ENCODE results near the gene SLC27A5. TPM values are rescaled to one million over a fixed set of nuclear protein-coding genes. Genes with fewer than 3 reads are reported as not detected.

The SLC27A5 gene
- total and polyA plus RNA-seq, 9 of the 15 experiments (the other 6 are each of a cell fraction or from before 2014, with no cell fraction given) = 42.2 to 318 (median 64.7) TPM

- TF ChIP-seq ZNF197 (CRISPR knock-in tag; IDR thresholded peaks at IDR 0.05; ENCODE audit: low read depth) (0 out of 2 replicates have a peak, but pooled peaks have one; percentile 55), ZNF277 (CRISPR knock-in tag; IDR thresholded peaks at IDR 0.05; ENCODE audit: borderline replicate concordance) (no peak), THRAP3 (IDR thresholded peaks at IDR 0.05; ENCODE audit: borderline replicate concordance) (no peak; the same call in 1 of the 2 replicates), NFXL1 (CRISPR knock-in tag; IDR thresholded peaks at IDR 0.05) (no peak), AFF1 (IDR thresholded peaks at IDR 0.05; ENCODE audit: low read depth in 1 of 2, partially characterized antibody in 2 of 2) (peak in 1 of 2 experiments; percentile 47), JUNB (CRISPR knock-in tag; conservative IDR thresholded peaks at IDR 0.05) (no peak), TAL1 (IDR thresholded peaks at IDR 0.05) (no peak), TAF7 (tag; IDR thresholded peaks at IDR 0.05) (peak; percentile 84), GABPA (tag; conservative IDR thresholded peaks at IDR 0.05; ENCODE audit: low read depth) (peak; percentile 93), HDAC1 (IDR thresholded peaks at IDR 0.05) (peak in 1 of 2 experiments; percentile 92; a peak in 2 of 4 replicates), TAF9B (IDR thresholded peaks at IDR 0.05; ENCODE audit: partially characterized antibody) (peak; percentile 88), ELK3 (CRISPR knock-in tag; IDR thresholded peaks at IDR 0.05) (no peak)
- TF ChIP-seq, protein P1, sequence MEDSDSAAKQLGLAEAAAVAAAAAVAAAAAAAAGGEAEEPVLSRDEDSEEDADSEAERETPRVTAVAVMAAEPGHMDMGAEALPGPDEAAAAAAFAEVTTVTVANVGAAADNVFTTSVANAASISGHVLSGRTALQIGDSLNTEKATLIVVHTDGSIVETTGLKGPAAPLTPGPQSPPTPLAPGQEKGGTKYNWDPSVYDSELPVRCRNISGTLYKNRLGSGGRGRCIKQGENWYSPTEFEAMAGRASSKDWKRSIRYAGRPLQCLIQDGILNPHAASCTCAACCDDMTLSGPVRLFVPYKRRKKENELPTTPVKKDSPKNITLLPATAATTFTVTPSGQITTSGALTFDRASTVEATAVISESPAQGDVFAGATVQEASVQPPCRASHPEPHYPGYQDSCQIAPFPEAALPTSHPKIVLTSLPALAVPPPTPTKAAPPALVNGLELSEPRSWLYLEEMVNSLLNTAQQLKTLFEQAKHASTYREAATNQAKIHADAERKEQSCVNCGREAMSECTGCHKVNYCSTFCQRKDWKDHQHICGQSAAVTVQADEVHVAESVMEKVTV (CRISPR knock-in tag; IDR thresholded peaks at IDR 0.05) = no peak
- TF ChIP-seq, protein P2, sequence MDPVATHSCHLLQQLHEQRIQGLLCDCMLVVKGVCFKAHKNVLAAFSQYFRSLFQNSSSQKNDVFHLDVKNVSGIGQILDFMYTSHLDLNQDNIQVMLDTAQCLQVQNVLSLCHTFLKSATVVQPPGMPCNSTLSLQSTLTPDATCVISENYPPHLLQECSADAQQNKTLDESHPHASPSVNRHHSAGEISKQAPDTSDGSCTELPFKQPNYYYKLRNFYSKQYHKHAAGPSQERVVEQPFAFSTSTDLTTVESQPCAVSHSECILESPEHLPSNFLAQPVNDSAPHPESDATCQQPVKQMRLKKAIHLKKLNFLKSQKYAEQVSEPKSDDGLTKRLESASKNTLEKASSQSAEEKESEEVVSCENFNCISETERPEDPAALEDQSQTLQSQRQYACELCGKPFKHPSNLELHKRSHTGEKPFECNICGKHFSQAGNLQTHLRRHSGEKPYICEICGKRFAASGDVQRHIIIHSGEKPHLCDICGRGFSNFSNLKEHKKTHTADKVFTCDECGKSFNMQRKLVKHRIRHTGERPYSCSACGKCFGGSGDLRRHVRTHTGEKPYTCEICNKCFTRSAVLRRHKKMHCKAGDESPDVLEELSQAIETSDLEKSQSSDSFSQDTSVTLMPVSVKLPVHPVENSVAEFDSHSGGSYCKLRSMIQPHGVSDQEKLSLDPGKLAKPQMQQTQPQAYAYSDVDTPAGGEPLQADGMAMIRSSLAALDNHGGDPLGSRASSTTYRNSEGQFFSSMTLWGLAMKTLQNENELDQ (CRISPR knock-in tag; IDR thresholded peaks at IDR 0.05; ENCODE audit: borderline replicate concordance) = 0 out of 2 replicates have a peak, but pooled peaks have one; percentile 6
Observed at GRCh38 chr19:58559275-58560006, 47.6 kb upstream of the SLC27A5 start (continued).

Data from K562 (cell line).